ENCODE data around the gene B3GNT7. TPM values are rescaled to one million over a fixed set of nuclear protein-coding genes. Genes with fewer than 3 reads are reported as not detected.

Gene B3GNT7
- total and polyA plus RNA-seq, 2 of the 8 experiments (the other 6 are each of a cell fraction or from before 2014, with no cell fraction given) = 26.4 to 73.1 TPM

- no peak for DNase-seq (ENCODE audit: low read depth in 1 of 2, low spot score in 2 of 2)
- Histone ChIP-seq H3K4ac (replicated peaks; ENCODE audit: insufficient read length, low read depth, low read length) (no peak overlapping the region), H3K9me3 (ENCODE audit: insufficient read depth in 2 of 2, low read depth in 1 of 2, low read length in 1 of 2) (peaks cover 4 to 6% of the 10 kb centered on the region in 2 experiments; a peak in 3 of 4 replicates), H4K20me1 (replicated peaks in 1 of 2; ENCODE audit: control insufficient read depth in 1 of 2, insufficient read depth in 2 of 2, low read length in 2 of 2) (no peaks in the 10 kb centered on the region), H3K79me1 (ENCODE audit: low read depth, low read length) (no peaks in the 10 kb centered on the region), H3K18ac (ENCODE audit: extremely low read depth, low read length) (no peak overlapping the region), H2AK5ac (ENCODE audit: low read depth, low read length) (no peak overlapping the region), H3K23ac (ENCODE audit: insufficient read length) (no peak overlapping the region), H2BK12ac (ENCODE audit: low read depth, low read length) (no peak overlapping the region), H3K4me2 (ENCODE audit: insufficient read depth in 1 of 2, low read depth in 2 of 2, low read length in 2 of 2) (no peak overlapping the region), H3K4me1 (replicated peaks in 1 of 4; ENCODE audit: control insufficient read depth in 3 of 4, insufficient read depth in 4 of 4, low read length in 3 of 4) (peaks cover 0 to 3% (median 0%) of the 10 kb centered on the region in 4 experiments; a peak in 1 of 7 replicates), H2BK15ac (ENCODE audit: low read length) (no peak overlapping the region), H2BK5ac (ENCODE audit: low read depth, low read length) (no peak overlapping the region), H4K91ac (replicated peaks; ENCODE audit: insufficient read length, low read length) (no peak overlapping the region), H3K23me2 (ENCODE audit: low read depth, low read length) (no peaks in the 10 kb centered on the region), H3K4me3 (ENCODE audit: extremely low read depth in 1 of 4, insufficient read depth in 2 of 4, low read depth in 3 of 4, low read length in 4 of 4) (no peak overlapping the region), H3K27ac (ENCODE audit: low read depth, low read length) (no peak overlapping the region), H3K56ac (replicated peaks; ENCODE audit: insufficient read length, low read depth, low read length) (no peak overlapping the region), H3K27me3 (replicated peaks in 1 of 4; ENCODE audit: control insufficient read depth in 3 of 4, extremely low read depth in 1 of 4, insufficient read depth in 3 of 4, low read length in 3 of 4) (no peaks in the 10 kb centered on the region), H2BK120ac (replicated peaks; ENCODE audit: low read depth, low read length) (no peak overlapping the region), H2BK20ac (ENCODE audit: low read length) (no peak overlapping the region), H4K8ac (ENCODE audit: extremely low read depth, insufficient read depth, low read length) (no peak overlapping the region), H3K79me2 (ENCODE audit: control insufficient read depth in 1 of 2, insufficient read depth in 2 of 2, low read length in 2 of 2) (no peaks in the 10 kb centered on the region), H3K36me3 (ENCODE audit: control insufficient read depth in 2 of 4, insufficient read depth in 4 of 4, low read length in 3 of 4) (no peaks in the 10 kb centered on the region), H4K5ac (ENCODE audit: insufficient read length, low read depth, low read length) (no peak overlapping the region), H3K9ac (replicated peaks in 1 of 4; ENCODE audit: extremely low read depth in 1 of 4, low read depth in 3 of 4, low read length in 3 of 4) (no peak overlapping the region), H2AFZ (ENCODE audit: low read length) (no peak overlapping the region), H3K14ac (ENCODE audit: insufficient read length) (no peak overlapping the region)
- TF ChIP-seq SUZ12 (IDR thresholded peaks at IDR 0.05; ENCODE audit: low read length) = no peak
- TF ChIP-seq SIX5 (IDR thresholded peaks at IDR 0.05; ENCODE audit: low read depth, low read length) = no peak
- TF ChIP-seq BACH1 (IDR thresholded peaks at IDR 0.05; ENCODE audit: low read length) = no peak
- TF ChIP-seq KDM4A (IDR thresholded peaks at IDR 0.05; ENCODE audit: low read depth, low read length, severe bottlenecking) = no peak
- ChIA-PET CTCF (ENCODE audit: partially characterized antibody) (interaction anchor here (32.5 kb wide), 1 partner anchor 30 kb away, joined by 537 read pairs; the partner anchor contains the start of gene B3GNT7), POLR2A (ENCODE audit: partially characterized antibody) (interaction anchor here (1.1 to 2.0 kb wide), 2 partner anchors 18 to 24 kb away, joined by 3 to 7 read pairs; no protein-coding TSS in a partner anchor)
- 88% methylated on average over 8 of the region's 8 CpGs; no CpG with 5 or more reads in 1 of the 2 experiments for WGBS, 2 experiments (ENCODE audit: extremely low coverage in 1 of 2, insufficient coverage in 1 of 2, insufficient read length in 1 of 2, insufficient replicate concordance in 2 of 2, low coverage in 1 of 2, low lambda C conversion rate in 2 of 2, missing lambda C conversion rate in 1 of 2)
- FAIRE-seq = no peak
Observed at GRCh38 chr2:231433990-231434389, 38.5 kb downstream of the B3GNT7 start.
